K562 (cell line): ENCODE measurements around the gene KRI1. TPM values are rescaled to one million over a fixed set of nuclear protein-coding genes. Genes with fewer than 3 reads are reported as not detected.

Experiments
- BCL6 ChIP-seq: fragments of 250-450 bp; sonication (Bioruptor Pico); IDR thresholded peaks from 2 replicates; pipeline ENCODE4 v1.4.0; 2020
- GTF2E2 ChIP-seq: fragments of 200-800 bp; sonication (Bioruptor generic); IDR thresholded peaks from 2 replicates; pipeline ENCODE4 v1.6.1; 2016; ENCODE audit warnings: missing genetic modification characterization, missing compliant biosample characterization
- HDAC8 ChIP-seq: fragments of 450-650 bp; IDR thresholded peaks from 2 replicates; pipeline ENCODE4 v1.6.1; 2016; ENCODE audit warnings: mild to moderate bottlenecking, missing genetic modification characterization, moderate library complexity, missing compliant biosample characterization
- PRDM10 ChIP-seq: fragments of 450-650 bp; IDR thresholded peaks from 2 replicates; pipeline ENCODE4 v1.6.1; 2018; ENCODE audit not compliant: partially characterized antibody
- ZC3H4 ChIP-seq: sonication (generic); formaldehyde crosslinking; IDR thresholded peaks from 2 replicates; pipeline ENCODE4 v1.9.0; 2021; ENCODE audit warnings: missing genetic modification reagents, borderline replicate concordance
- ZZZ3 ChIP-seq: fragments of 450-650 bp; IDR thresholded peaks from 2 replicates; pipeline ENCODE4 v1.6.1; 2016; ENCODE audit warnings: antibody characterized with exemption, mild to moderate bottlenecking, moderate library complexity
- polyA plus RNA-seq, 8 experiments: library from polyadenylated mRNA; depleted of rRNA in 4 of 8; stranded (reverse) in 5 of 8; unstranded in 3 of 8; fragments of >200 nt; fragmentation: Nextera tagmentation in 2 of 8; fragmentation: Illumina TruSeq in 1 of 8; extraction: Ambion mirVana in 2 of 8; extraction: Trizol in 1 of 8; gene quantifications; 2 replicates each; pipeline versions ENCODE4 v1.2.1 to v1.2.3, GENCODE V29; 2011 to 2014; ENCODE audit warnings: inconsistent platforms in 1 of 8, missing spikeins in 1 of 8
- total RNA-seq, 7 experiments: library from RNA; depleted of rRNA in 6 of 7; stranded (reverse); fragments of >200 nt in 6 of 7; fragmentation: Illumina TruSeq in 2 of 7; extraction: Trizol in 2 of 7; gene quantifications; 2 replicates each; pipeline versions ENCODE4 v1.2.1 to v1.2.3, GENCODE V29; 2011 to 2021; ENCODE audit warnings: low replicate concordance in 1 of 7
- TF ChIP-seq, protein P1 (sequence below): IDR thresholded peaks from 3 replicates; pipeline ENCODE4 v1.6.1; 2011; ENCODE audit warnings: borderline replicate concordance, mild to moderate bottlenecking, moderate library complexity; ENCODE audit not compliant: insufficient read length; ENCODE audit errors: extremely low read depth
- TF ChIP-seq, protein P2 (sequence below): fragments of 200-800 bp; sonication (Bioruptor generic); IDR thresholded peaks from 2 replicates; pipeline ENCODE4 v1.6.1; 2017; ENCODE audit warnings: missing genetic modification characterization, missing compliant biosample characterization

Gene KRI1
- total and polyA plus RNA-seq, 9 of the 15 experiments (the other 6 are each of a cell fraction or from before 2014, with no cell fraction given) = 1.1 to 50.7 (median 24.7) TPM

GRCh38 chr19:10568826-10569651 lies 3.2 kb upstream of the KRI1 start, which contains the start of gene CDKN2D (continued):
- no peak for TF ChIP-seq ZC3H4 (CRISPR knock-in tag)
- TF ChIP-seq, protein P1, sequence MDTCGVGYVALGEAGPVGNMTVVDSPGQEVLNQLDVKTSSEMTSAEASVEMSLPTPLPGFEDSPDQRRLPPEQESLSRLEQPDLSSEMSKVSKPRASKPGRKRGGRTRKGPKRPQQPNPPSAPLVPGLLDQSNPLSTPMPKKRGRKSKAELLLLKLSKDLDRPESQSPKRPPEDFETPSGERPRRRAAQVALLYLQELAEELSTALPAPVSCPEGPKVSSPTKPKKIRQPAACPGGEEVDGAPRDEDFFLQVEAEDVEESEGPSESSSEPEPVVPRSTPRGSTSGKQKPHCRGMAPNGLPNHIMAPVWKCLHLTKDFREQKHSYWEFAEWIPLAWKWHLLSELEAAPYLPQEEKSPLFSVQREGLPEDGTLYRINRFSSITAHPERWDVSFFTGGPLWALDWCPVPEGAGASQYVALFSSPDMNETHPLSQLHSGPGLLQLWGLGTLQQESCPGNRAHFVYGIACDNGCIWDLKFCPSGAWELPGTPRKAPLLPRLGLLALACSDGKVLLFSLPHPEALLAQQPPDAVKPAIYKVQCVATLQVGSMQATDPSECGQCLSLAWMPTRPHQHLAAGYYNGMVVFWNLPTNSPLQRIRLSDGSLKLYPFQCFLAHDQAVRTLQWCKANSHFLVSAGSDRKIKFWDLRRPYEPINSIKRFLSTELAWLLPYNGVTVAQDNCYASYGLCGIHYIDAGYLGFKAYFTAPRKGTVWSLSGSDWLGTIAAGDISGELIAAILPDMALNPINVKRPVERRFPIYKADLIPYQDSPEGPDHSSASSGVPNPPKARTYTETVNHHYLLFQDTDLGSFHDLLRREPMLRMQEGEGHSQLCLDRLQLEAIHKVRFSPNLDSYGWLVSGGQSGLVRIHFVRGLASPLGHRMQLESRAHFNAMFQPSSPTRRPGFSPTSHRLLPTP = no peak
- no peak for TF ChIP-seq BCL6 (CRISPR knock-in tag)
- no peak for TF ChIP-seq PRDM10
- TF ChIP-seq HDAC8 (tag) = peak; percentile 65; the same call in 1 of the 2 replicates
- TF ChIP-seq, protein P2, sequence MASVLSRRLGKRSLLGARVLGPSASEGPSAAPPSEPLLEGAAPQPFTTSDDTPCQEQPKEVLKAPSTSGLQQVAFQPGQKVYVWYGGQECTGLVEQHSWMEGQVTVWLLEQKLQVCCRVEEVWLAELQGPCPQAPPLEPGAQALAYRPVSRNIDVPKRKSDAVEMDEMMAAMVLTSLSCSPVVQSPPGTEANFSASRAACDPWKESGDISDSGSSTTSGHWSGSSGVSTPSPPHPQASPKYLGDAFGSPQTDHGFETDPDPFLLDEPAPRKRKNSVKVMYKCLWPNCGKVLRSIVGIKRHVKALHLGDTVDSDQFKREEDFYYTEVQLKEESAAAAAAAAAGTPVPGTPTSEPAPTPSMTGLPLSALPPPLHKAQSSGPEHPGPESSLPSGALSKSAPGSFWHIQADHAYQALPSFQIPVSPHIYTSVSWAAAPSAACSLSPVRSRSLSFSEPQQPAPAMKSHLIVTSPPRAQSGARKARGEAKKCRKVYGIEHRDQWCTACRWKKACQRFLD (CRISPR knock-in tag) = no peak; the same call in 1 of the 2 replicates
- TF ChIP-seq ZZZ3 = 0 out of 2 replicates have a peak, but pooled peaks have one; percentile 45
- peak; percentile 79; the same call in 1 of the 2 replicates for TF ChIP-seq GTF2E2 (tag)
